Aorta (tissue), 5 donors: ENCODE measurements around the gene GALNT18. TPM values are rescaled to one million over a fixed set of nuclear protein-coding genes. Genes with fewer than 3 reads are reported as not detected.

Experiments used
- ATAC-seq: fragments of 200-7000 bp; cut with Tn5 transposase; one replicate; pipeline ENCODE4 v1.9.1; 2022; ENCODE audit warnings: moderate library complexity; ENCODE audit not compliant: low FRiP score
- DNase-seq, 2 donors: peaks; one replicate each; pipeline ENCODE4 v3.0.0-alpha.2; 2020
- H3K27ac ChIP-seq, 2 donors: one replicate each; pipeline ENCODE4 v1.5.1; 2013; ENCODE audit warnings: low read length in 2 of 2, mild to moderate bottlenecking in 2 of 2, moderate library complexity in 2 of 2, control low read depth in 1 of 2, inconsistent platforms in 1 of 2, low read depth in 1 of 2
- H3K27me3 ChIP-seq, 2 donors: one replicate each; pipeline ENCODE4 v1.6.1; 2013; ENCODE audit warnings: control low read depth in 1 of 2, low read length in 1 of 2, mild to moderate bottlenecking in 1 of 2, moderate library complexity in 1 of 2; ENCODE audit not compliant: insufficient read depth in 2 of 2, control insufficient read depth in 1 of 2
- H3K36me3 ChIP-seq, 2 donors: one replicate each; pipeline ENCODE4 v1.6.1; 2013; ENCODE audit warnings: control low read depth in 1 of 2, low read length in 1 of 2, mild to moderate bottlenecking in 1 of 2; ENCODE audit not compliant: insufficient read depth in 2 of 2, control insufficient read depth in 1 of 2
- H3K4me1 ChIP-seq, 2 donors: one replicate each; pipeline ENCODE4 v1.6.1; 2013; ENCODE audit warnings: low read length in 2 of 2, control low read depth in 1 of 2, mild to moderate bottlenecking in 1 of 2, moderate library complexity in 1 of 2; ENCODE audit not compliant: insufficient read depth in 2 of 2, control insufficient read depth in 1 of 2
- H3K4me3 ChIP-seq, 2 donors: one replicate each; pipeline ENCODE4 v1.5.1; 2013; ENCODE audit warnings: low read length in 2 of 2, control low read depth in 1 of 2, mild to moderate bottlenecking in 1 of 2
- H3K9me3 ChIP-seq: one replicate; pipeline ENCODE4 v1.6.1; 2013; ENCODE audit warnings: mild to moderate bottlenecking, low read length; ENCODE audit not compliant: control insufficient read depth
- WGBS, 2 donors: extraction: QIAGEN DNeasy Blood & Tissue Kit; methylation state at CpG; one replicate each; pipeline ENCODE4 v1.1.7; 2013; 5-methylcytosine and 5-hydroxymethylcytosine counted together
- intact Hi-C, 2 donors: fragments of 100-400 bp; cut with DNase I; formaldehyde crosslinking; loops; one replicate each; pipeline versions ENCODE4 v1.14.2 to v1.15.0; 2022
- polyA plus RNA-seq, 2 donors: library from polyadenylated mRNA; stranded (reverse); fragments of 200-250 nt; gene quantifications; one replicate each; pipeline ENCODE4 v1.2.3, GENCODE V29; 2013
- total RNA-seq, 2 donors: library from RNA; stranded (reverse); fragmentation: NEBNext Ultra II Directional; extraction: Animal tissue kit (Norgen Biotek cat#: 25700); gene quantifications; one replicate each; pipeline ENCODE4 v1.2.1, GENCODE V29; 2021
- donor health status: healthy with polysubstance abuse.
- donor health status: Bipolar disorder and iron deficiency.
- donor health status: DM: no; HTN: no; CAD: no.
- donor health status: DM: no; HTN: no; CAD: no.
- donor health status: DM: yes; HTN: yes; CAD: no.

The GALNT18 gene
- total and polyA plus RNA-seq, 4 donors: 5.3 to 60.6 (median 21.4) TPM

DNA sequence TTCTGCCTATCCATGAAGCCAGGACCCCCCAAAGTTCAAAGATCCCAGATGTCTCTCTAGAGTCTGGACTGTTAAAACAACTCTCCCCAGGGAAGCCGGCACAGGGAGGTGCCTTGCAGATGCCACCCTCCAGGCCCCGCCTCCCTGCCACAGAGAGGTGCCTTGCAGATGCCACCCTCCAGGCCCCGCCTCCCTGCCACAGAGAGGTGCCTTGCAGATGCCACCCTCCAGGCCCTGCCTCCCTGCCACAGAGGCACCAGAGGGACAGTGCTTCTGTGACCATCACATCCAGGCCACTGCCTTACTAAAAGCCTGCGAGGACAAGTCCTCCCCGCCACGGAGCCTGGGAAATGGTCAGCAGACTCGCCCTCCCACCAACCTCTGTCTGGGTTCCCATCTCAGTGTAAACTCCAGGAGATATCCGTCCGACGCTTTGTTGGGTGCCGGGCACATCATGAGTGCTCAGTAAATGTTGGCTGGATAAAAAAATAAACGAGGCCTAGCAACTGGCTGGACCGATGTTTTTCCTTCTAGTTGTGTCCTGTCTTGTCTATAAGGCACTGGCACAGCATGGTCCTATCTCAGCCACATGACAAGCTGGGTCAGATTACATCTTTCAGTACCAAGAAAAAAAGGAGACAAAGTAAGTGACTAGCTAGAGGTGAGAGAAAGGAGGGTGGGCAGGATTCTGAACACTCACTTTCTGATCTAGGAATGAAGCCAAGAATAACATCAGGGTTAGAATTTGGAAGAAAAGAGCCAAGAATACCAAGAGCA, 177.6 kb downstream of the GALNT18 start:
- no peak for DNase-seq
- Histone ChIP-seq H3K27me3 (no peaks in the 10 kb centered on the region), H3K4me3 (no peak overlapping the region), H3K4me1 (peaks cover 0 to 3% of the 10 kb centered on the region in 2 donors), H3K27ac (peak overlapping the region in 1 of 2 donors; percentile 75), H3K36me3 (no peaks in the 10 kb centered on the region), H3K9me3 (no peaks in the 10 kb centered on the region)
- WGBS, 2 donors: 28 to 30% methylated on average over 13 of the region's 13 CpGs
- peak; percentile 20 for ATAC-seq
- intact Hi-C loops: no loop called here

DNA sequence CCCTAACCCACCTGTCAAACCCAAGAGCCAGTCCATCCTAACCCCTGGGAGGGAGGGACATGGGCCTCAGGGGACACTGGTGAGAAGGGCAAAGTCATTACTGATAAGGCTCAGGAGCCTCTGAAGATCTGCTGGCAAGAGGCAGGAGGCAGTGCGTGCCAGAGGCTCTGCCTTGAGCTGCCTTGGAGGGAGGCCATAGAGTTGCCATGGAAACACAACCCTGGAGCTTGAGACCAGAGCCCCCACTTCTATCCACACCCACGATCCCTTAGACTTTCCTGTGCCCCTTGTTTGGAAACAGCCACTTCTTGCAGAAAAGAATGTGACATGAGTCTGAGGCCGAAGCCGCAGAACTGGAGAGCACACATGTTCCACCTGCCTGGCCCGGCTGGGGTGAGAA, 179.0 kb downstream of the GALNT18 start:
- intact Hi-C loops: no loop called here
- Histone ChIP-seq H3K4me1 (peaks cover 0 to 3% of the 10 kb centered on the region in 2 donors), H3K36me3 (no peaks in the 10 kb centered on the region), H3K9me3 (no peaks in the 10 kb centered on the region), H3K27me3 (no peaks in the 10 kb centered on the region), H3K4me3 (no peak overlapping the region), H3K27ac (no peak overlapping the region)
- no peak for DNase-seq
- WGBS, 2 donors: 68 to 80% methylated on average over 5 of the region's 5 CpGs
- ATAC-seq: no peak

DNA sequence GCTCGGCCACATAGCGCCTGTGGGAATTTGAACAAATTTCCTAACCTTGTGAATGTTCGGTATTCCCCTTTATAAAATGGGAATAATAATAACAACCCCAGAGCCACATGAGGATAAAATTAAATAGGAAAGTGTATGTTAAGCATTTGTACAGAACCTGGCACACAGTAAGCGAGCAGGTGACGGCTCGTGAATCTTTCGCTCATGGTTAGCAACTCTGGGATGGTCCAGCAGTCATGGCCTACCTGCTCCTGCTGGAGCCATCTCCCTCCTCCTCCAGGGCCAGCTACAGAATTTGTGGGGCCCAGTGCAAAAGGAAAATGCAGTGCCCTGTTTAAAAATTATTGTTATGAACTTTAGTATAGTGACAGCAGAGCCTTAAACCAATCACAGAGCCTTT, 180.3 kb downstream of the GALNT18 start:
- no peak for ATAC-seq
- no peaks in the 10 kb centered on the region for H3K9me3 ChIP-seq
- intact Hi-C loops: no loop called here
- H3K27me3 ChIP-seq: no peaks in the 10 kb centered on the region
- no peak overlapping the region for H3K27ac ChIP-seq
- no peak for DNase-seq
- H3K36me3 ChIP-seq: no peaks in the 10 kb centered on the region
- 96 to 97% methylated on average over 7 of the region's 7 CpGs for WGBS, 2 donors
- H3K4me3 ChIP-seq: no peak overlapping the region
- peaks cover 0 to 3% of the 10 kb centered on the region in 2 donors for H3K4me1 ChIP-seq

DNA sequence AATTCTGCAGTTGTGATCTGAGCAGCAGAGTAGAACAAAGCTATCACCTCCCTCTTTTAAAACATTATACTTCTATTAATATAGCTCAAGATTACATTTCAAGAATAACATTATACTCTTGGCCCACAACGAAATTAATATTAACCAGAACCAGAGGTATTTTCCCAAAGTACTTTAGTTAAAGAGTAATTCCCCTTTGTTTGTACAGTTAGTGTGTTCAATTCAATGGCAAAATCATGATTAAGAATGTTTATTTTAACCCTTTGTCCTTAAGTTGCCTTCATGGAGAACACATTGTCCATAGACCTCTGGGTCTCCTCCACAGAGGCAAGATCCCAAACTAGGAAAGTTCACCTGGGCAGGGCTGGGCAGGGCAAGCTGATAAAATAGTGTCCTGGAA, 180.7 kb downstream of the GALNT18 start:
- no peak overlapping the region for H3K4me3 ChIP-seq
- WGBS, 2 donors: 63 to 65% methylated on average over 1 of the region's 1 CpG
- intact Hi-C loops: no loop called here
- H3K4me1 ChIP-seq: peaks cover 0 to 3% of the 10 kb centered on the region in 2 donors
- ATAC-seq (no peak), DNase-seq (no peak)
- no peaks in the 10 kb centered on the region for H3K9me3 ChIP-seq
- no peaks in the 10 kb centered on the region for H3K36me3 ChIP-seq
- no peak overlapping the region for H3K27ac ChIP-seq
- no peaks in the 10 kb centered on the region for H3K27me3 ChIP-seq

DNA sequence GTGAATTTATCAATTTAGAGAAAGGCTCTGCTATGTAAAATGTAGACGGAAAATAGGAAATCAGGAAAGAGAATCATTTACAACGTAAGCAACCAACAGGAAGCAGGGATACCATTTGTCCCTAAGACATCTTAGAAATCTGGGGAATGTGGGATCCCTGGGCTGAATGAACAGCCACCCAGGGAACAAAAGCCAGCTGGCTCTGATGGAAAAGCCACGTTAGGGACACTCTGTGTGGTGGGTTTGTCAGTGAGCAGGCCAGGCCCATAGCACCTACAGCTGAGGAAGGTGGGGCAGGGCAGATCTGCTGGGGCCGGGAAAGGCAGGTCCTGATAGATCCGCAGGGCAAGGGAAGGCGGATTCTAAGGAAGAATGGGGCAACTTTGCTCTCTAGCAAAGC, 181.7 kb downstream of the GALNT18 start:
- no peaks in the 10 kb centered on the region for H3K36me3 ChIP-seq
- 85 to 88% methylated on average over 6 of the region's 6 CpGs for WGBS, 2 donors
- H3K27ac ChIP-seq: no peak overlapping the region
- no peaks in the 10 kb centered on the region for H3K27me3 ChIP-seq
- peaks cover 0 to 3% of the 10 kb centered on the region in 2 donors for H3K4me1 ChIP-seq
- no peak for DNase-seq
- H3K4me3 ChIP-seq: no peak overlapping the region
- no peak for ATAC-seq
- no peaks in the 10 kb centered on the region for H3K9me3 ChIP-seq
- intact Hi-C loops: no loop called here

DNA sequence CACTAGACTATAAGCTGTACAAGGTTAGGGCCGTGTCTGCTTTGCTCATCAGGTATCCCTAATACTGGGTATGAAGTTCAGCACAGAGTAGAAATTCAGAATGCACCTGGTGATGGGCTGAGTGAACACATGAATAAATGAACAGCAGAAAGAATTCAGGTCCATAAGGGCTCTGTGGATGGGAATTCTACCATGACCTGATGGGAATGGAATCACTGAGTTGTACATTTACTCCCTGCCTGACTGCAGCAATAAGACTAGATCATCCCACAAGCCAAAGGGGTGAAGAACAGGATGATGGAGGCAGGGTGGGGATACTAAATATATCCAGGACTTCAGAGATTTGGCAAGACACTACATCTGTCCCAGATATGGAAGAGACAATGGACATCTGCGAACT, 182.2 kb downstream of the GALNT18 start:
- intact Hi-C loops: no loop called here
- WGBS, 2 donors: 94 to 98% methylated on average over 2 of the region's 2 CpGs
- H3K36me3 ChIP-seq: no peaks in the 10 kb centered on the region
- H3K27ac ChIP-seq: no peak overlapping the region
- no peaks in the 10 kb centered on the region for H3K9me3 ChIP-seq
- no peak overlapping the region for H3K4me3 ChIP-seq
- ATAC-seq: no peak
- no peaks in the 10 kb centered on the region for H3K4me1 ChIP-seq
- no peaks in the 10 kb centered on the region for H3K27me3 ChIP-seq
- DNase-seq: no peak

DNA sequence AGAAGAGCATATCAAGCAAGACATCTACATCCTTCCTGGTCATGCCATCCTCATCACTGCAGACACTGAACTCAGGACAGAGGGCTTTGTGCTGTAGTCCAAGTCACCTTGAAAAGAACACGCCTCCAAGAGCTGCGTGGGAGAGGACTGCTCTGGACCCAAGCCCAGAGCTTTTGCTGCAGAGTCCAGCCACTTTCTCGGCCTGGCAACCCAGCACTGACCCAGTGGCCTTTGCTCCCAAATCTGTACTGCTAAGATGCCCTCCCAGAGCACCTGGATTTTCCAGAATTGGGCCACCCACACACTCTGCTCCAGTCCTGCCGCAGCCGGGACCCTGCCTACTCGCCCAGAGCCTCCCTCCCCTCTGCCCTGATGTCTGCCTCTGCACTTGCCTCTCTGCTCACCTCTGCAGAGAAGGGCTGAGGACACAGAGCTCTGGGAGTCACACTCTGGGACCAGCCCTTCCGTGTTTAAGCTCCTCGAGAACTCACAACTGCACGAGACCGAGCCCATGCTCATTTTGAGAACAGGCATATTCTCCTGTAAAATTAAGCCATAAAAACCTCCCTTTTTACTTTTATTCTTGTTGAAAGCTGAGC, 185.0 kb downstream of the GALNT18 start:
- peaks cover 0 to 3% of the 10 kb centered on the region in 2 donors for H3K36me3 ChIP-seq
- H3K9me3 ChIP-seq: no peaks in the 10 kb centered on the region
- no peak overlapping the region for H3K27ac ChIP-seq
- no peaks in the 10 kb centered on the region for H3K4me1 ChIP-seq
- H3K4me3 ChIP-seq: no peak overlapping the region
- H3K27me3 ChIP-seq: no peaks in the 10 kb centered on the region
- DNase-seq (no peak), ATAC-seq (peak; percentile 15)
- 33 to 35% methylated on average over 10 of the region's 10 CpGs for WGBS, 2 donors
- intact Hi-C loops: no loop called here

DNA sequence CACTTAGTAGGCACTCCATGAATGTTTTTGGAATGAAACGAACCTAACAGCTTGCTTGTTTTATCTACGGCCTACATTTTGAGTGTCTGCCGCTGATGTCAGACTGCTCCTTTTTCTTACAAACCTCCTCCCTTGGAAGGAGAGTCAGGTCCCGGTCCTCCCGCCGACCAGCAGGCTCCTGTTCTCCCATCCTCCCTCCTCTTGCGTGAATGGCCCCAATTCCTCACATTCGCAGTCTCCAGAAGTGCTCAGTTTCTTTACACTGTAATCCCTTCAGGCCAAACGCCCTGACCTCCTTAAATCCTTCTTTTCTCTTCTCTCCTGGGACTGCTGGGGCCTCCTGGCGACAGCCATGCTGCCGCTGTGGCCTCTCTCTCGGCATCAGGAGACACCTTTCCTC, 186.2 kb downstream of the GALNT18 start:
- H3K27me3 ChIP-seq: no peaks in the 10 kb centered on the region
- 73 to 85% methylated on average over 11 to 12 of the region's 12 CpGs for WGBS, 2 donors
- H3K4me1 ChIP-seq: no peaks in the 10 kb centered on the region
- no peak overlapping the region for H3K27ac ChIP-seq
- intact Hi-C loops: no loop called here
- ATAC-seq (no peak), DNase-seq (no peak)
- peaks cover 0 to 3% of the 10 kb centered on the region in 2 donors for H3K36me3 ChIP-seq
- no peaks in the 10 kb centered on the region for H3K9me3 ChIP-seq
- H3K4me3 ChIP-seq: no peak overlapping the region

DNA sequence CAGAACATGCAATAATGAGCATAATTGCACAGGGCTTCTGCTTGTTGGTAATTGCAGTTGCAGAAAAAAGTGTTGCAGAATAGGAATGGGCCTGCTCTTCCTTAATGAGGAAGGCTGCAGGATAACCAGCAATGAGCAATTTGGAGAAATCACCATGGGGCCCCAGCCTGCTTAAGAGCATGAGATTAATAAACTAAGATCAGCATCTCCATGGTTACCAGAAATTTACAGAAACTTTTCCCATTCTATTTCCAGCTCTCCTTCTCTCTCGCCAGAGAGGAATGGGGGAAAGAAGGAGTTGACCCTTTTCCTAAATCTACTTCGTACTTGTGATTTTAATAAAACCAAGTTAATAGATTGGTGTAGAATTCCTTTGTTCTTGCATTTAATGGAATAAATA, 187.8 kb downstream of the GALNT18 start:
- no peak for ATAC-seq

More for the DNA sequence above, 187.8 kb downstream of the GALNT18 start:
- Histone ChIP-seq H3K36me3 (peaks cover 0 to 3% of the 10 kb centered on the region in 2 donors), H3K27ac (no peak overlapping the region), H3K27me3 (no peaks in the 10 kb centered on the region), H3K4me1 (no peaks in the 10 kb centered on the region), H3K9me3 (no peaks in the 10 kb centered on the region), H3K4me3 (no peak overlapping the region)
- intact Hi-C loops: no loop called here
- DNase-seq: no peak
- 66 to 78% methylated on average over 2 of the region's 2 CpGs for WGBS, 2 donors
